GM10847 (cell line): ENCODE data around the gene LRRK1.

Experiments used
- POLR2A ChIP-seq: IDR thresholded peaks from 2 replicates; pipeline ENCODE4 v1.6.1; 2011; ENCODE audit not compliant: insufficient read length; ENCODE audit errors: extremely low read depth

LRRK1 gene

DNA sequence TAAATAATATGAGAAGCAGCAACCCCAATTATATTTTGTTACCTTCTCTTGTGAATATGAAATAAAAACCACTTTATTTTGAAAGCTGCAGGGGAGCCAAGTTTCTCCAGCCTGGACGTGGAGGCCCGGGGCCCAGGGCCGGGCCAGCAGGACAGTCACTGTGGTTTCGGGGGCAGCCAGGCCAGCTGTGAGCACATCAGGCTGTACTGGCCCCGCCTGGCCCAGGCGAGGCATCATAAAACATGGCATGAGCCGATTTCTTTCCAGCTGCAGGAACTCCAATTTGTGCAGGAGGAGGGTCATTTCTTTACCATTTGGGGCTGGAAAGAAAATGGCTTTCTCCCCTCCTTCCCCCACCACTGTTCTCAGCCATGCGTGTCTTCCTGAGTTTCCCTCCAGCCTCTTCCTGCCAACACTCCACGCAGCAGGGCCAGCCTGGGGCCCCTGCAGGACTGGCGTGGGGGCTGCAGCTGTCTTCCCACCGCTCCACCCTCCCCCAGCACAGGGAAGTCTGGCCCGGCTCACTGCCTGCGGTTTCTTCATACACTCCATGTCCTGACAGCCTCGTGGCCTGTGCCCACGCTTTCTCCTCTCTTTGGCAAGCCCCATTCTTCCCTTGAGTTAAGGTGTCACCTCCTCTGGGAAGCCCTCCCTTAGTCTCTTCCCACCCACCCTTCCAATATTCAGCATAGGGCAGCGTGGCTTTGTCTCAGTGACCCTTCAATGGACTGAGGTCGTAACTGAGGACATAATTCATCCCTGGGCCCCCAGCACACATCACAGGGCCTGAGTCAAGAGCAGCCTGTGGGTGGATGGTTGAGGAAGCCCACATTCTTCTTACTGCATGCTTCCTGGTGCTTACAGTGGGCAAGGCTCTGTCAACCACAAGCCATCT, 196.9 kb downstream of the LRRK1 start:
- TF ChIP-seq POLR2A, result no peak

DNA sequence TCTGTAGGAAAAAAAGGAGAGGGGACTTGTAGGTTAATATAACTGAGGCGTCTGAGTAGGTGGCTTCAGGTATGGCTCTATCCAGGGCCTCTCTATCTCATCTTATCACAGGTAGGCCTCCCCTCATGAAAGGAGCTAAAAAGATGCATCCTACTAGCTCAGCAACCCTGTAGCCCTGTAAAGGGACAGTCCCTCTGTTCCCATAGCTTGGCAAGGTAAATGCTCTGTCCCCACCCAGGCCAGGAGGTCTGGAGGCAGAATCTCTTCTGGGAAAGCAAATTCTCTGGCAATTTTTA, 197.5 kb downstream of the LRRK1 start:
- TF ChIP-seq POLR2A, result no peak

- TF ChIP-seq POLR2A, result no peak
Observed at GRCh38 chr15:101118116-101118515, 199.0 kb downstream of the LRRK1 start.

- no peak for TF ChIP-seq POLR2A
Observed at GRCh38 chr15:101118615-101119014, 199.5 kb downstream of the LRRK1 start.

GRCh38 chr15:101119181-101119580, 200.0 kb downstream of the LRRK1 start:
- TF ChIP-seq POLR2A, result no peak
